Thoracic aorta (tissue), 2 donors: ENCODE measurements around the gene GOLGA5. TPM values are rescaled to one million over a fixed set of nuclear protein-coding genes. Genes with fewer than 3 reads are reported as not detected.

Experiments used
- ATAC-seq: fragments of 150-250 bp; one replicate; pipeline ENCODE4 v1.8.0; 2017; ENCODE audit warnings: low read depth; ENCODE audit not compliant: insufficient number of reproducible peaks, low FRiP score
- DNase-seq: peaks from one replicate; pipeline ENCODE4 v3.0.0-alpha.2; 2020; ENCODE audit warnings: low spot score
- H3K27ac ChIP-seq, 2 donors: fragments of 200-600 bp; sonication (generic); 1 replicate in 1 of 2; 2 replicates in 1 of 2; pipeline ENCODE4 v1.5.1; 2016; ENCODE audit warnings: mild to moderate bottlenecking in 2 of 2, moderate library complexity in 2 of 2
- H3K27me3 ChIP-seq: fragments of 200-600 bp; sonication (generic); replicated peaks from 2 replicates; pipeline ENCODE4 v1.6.0; 2016; ENCODE audit warnings: mild to moderate bottlenecking; ENCODE audit not compliant: insufficient read depth
- H3K36me3 ChIP-seq: fragments of 200-600 bp; sonication (generic); one replicate; pipeline ENCODE4 v1.5.1; 2016
- H3K4me1 ChIP-seq, 2 donors: fragments of 200-600 bp; sonication (generic); 1 replicate in 1 of 2; 2 replicates in 1 of 2; pipeline versions ENCODE4 v1.5.1 to v1.6.0; 2016; ENCODE audit warnings: low read depth in 2 of 2, mild to moderate bottlenecking in 1 of 2; ENCODE audit not compliant: control insufficient read depth in 1 of 2
- H3K4me3 ChIP-seq: fragments of 200-600 bp; sonication (generic); 2 replicates; pipeline ENCODE4 v1.5.1; 2016; ENCODE audit warnings: mild to moderate bottlenecking
- H3K9me3 ChIP-seq: fragments of 200-600 bp; sonication (generic); 2 replicates; pipeline ENCODE4 v1.5.1; 2016
- total RNA-seq, 2 donors: library from RNA; depleted of rRNA; stranded (reverse); fragments of >200 nt; gene quantifications; one replicate each; pipeline versions ENCODE4 v1.1.0 to v1.2.3, GENCODE V29; 2016
- TF ChIP-seq, protein P1 (sequence below): fragments of 200-600 bp; sonication (generic); IDR thresholded peaks from one replicate; pipeline ENCODE4 v1.5.1; 2019; ENCODE audit warnings: antibody characterized with exemption

The GOLGA5 gene
- total RNA-seq, 2 donors from 2014 or later = 29.5 to 41.9 TPM

DNA sequence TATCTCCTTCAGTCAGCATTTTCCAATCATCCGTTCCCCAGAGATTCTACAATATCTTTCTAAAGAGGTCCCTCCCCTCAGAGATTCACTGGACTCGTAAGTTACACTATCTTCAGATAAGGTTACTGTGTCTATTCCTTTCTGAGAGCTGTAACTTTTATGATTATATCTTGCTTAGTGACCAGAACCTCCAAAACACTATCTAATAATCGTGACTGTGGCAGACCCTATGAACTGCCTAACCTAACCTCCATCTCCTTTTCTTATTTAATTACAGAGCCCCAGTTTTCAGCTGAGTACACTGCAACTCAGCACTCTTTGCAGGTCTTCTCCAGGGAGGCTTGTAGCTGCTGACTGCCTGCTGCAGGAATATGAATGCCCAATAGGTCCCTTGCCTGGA lies 90.3 kb downstream of the GOLGA5 start:
- no peaks in the 10 kb centered on the region for H3K36me3 ChIP-seq
- TF ChIP-seq, protein P1, sequence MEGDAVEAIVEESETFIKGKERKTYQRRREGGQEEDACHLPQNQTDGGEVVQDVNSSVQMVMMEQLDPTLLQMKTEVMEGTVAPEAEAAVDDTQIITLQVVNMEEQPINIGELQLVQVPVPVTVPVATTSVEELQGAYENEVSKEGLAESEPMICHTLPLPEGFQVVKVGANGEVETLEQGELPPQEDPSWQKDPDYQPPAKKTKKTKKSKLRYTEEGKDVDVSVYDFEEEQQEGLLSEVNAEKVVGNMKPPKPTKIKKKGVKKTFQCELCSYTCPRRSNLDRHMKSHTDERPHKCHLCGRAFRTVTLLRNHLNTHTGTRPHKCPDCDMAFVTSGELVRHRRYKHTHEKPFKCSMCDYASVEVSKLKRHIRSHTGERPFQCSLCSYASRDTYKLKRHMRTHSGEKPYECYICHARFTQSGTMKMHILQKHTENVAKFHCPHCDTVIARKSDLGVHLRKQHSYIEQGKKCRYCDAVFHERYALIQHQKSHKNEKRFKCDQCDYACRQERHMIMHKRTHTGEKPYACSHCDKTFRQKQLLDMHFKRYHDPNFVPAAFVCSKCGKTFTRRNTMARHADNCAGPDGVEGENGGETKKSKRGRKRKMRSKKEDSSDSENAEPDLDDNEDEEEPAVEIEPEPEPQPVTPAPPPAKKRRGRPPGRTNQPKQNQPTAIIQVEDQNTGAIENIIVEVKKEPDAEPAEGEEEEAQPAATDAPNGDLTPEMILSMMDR = no peak
- H3K4me1 ChIP-seq = no peaks in the 10 kb centered on the region

DNA sequence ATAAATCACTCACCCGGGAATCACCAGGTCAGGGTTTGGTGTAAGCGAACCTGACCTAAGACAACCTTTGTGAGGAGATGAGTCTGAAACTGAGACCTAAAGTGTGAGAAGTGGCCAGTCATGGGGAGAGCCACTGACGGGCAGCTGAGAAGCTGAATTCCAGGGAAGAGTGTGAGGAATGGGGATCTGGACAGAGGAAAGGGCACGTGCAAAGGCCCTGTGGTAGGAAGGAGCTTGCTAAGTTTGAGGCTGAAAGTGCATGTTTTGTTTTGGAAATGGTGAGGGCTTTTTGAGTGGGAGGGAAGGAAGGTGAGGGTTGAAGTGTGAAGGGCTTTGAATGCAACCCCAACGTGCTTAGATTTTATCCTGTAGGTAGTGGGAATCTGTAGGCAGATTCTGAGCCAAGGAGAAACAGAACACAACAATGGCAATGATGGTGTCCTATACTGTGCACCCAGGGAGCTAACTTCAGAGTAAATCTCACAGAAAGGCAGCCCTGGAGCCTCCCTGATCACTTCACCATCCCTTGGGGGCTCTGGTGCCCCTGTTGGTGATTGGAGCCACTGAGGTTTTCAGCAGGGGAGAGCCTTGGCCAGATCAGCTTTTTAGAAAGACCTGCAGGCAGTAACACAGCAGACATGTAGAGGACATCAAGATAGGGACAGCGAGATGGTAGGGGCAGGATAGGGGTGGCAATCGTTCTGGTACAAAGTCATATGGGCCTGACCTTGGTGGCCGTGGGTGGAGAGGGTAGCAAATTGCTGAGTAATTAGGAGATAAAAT lies 91.4 kb downstream of the GOLGA5 start:
- no peak for DNase-seq
- H3K4me3 ChIP-seq = no peak overlapping the region
- no peaks in the 10 kb centered on the region for H3K4me1 ChIP-seq
- ATAC-seq = no peak
- no peak overlapping the region for H3K27ac ChIP-seq
- H3K9me3 ChIP-seq = no peaks in the 10 kb centered on the region
- TF ChIP-seq, protein P1 = no peak
- H3K36me3 ChIP-seq = no peaks in the 10 kb centered on the region
- H3K27me3 ChIP-seq = no peaks in the 10 kb centered on the region

More for the DNA sequence above, 90.3 kb downstream of the GOLGA5 start:
- ATAC-seq (no peak), DNase-seq (no peak)
- Histone ChIP-seq H3K4me3 (no peak overlapping the region), H3K27me3 (no peaks in the 10 kb centered on the region), H3K27ac (no peak overlapping the region), H3K9me3 (no peaks in the 10 kb centered on the region)

DNA sequence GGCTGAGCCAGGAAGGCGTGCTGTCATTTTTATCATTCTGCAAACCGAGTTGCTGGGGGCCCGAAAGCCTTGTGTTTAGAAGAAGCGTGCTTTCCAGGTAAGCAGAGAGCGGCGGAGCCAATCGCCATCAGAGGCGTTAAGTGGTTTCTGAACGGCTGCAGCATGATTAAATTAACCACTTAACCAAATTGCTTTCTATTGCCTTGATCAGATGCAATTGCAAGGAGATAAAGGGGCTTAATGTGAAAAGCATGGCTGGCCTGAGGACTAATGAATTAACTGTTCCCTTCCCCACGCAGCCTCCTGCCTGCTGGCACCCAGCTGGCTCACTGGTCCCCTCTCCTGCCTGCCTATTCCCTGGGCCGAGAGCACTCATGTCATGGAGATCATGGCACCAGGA lies 92.2 kb downstream of the GOLGA5 start:
- Histone ChIP-seq H3K36me3 (no peaks in the 10 kb centered on the region), H3K27me3 (no peaks in the 10 kb centered on the region), H3K9me3 (no peaks in the 10 kb centered on the region), H3K4me1 (no peaks in the 10 kb centered on the region), H3K27ac (no peak overlapping the region), H3K4me3 (no peak overlapping the region)
- DNase-seq (no peak), ATAC-seq (no peak)
- TF ChIP-seq, protein P1 = no peak

DNA sequence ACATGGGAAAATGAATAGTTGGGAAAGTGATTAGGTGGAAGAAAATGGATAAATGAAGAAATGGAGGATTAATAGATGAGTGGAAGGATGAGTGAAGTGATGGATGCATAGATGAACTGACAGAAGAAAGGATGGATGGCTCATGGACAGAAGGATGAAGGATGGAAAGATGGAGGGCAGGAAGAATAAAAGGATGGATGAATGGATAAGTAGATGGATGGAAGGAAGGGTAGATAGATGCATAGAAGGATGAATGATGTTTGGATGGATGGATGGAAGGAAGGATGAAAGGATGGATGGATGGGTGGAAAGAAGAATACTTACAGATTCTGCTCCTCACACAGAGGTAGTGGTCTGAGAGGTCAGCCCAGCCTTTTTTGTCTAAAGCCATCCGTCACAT lies 93.1 kb downstream of the GOLGA5 start:
- ATAC-seq = no peak
- TF ChIP-seq, protein P1 = no peak
- no peaks in the 10 kb centered on the region for H3K9me3 ChIP-seq
- no peak overlapping the region for H3K4me3 ChIP-seq
- H3K36me3 ChIP-seq = no peaks in the 10 kb centered on the region
- H3K27me3 ChIP-seq = no peaks in the 10 kb centered on the region
- H3K27ac ChIP-seq = no peak overlapping the region
- no peaks in the 10 kb centered on the region for H3K4me1 ChIP-seq
- DNase-seq = no peak

DNA sequence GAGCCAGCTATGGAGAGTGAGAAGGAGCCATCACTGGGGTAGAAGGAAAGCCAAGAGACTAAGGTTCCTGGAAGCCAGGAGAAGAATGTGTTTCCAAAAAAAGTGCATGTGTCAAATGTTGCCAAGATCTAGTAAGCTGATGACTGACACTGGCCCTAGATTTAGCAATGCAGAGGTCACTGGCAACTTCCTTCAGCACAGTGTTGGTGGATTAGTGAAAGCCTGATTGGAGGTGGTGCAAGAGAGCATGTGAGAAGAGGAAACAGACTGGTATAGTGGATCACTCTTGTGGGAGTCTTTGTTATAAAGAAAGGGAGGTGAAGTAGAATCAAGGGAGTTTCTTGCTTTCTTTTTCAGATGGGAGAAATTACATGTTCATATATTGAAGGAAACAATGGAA lies 94.8 kb downstream of the GOLGA5 start:
- Histone ChIP-seq H3K4me1 (no peaks in the 10 kb centered on the region), H3K4me3 (no peak overlapping the region), H3K36me3 (no peaks in the 10 kb centered on the region), H3K9me3 (peaks cover 7% of the 10 kb centered on the region), H3K27ac (no peak overlapping the region), H3K27me3 (no peaks in the 10 kb centered on the region)
- DNase-seq = no peak
- ATAC-seq = no peak
- TF ChIP-seq, protein P1 = no peak

Other genes starting within 250 kb of the GOLGA5 start
- gene LGMN, start 45.7 kb upstream of the GOLGA5 start, total RNA-seq = 100 to 1,000 TPM in 1 of 2 donors, 10 to 100 TPM in 1; 83.6 to 167 TPM
- not detected for gene CHGA, start 128.8 kb downstream of the GOLGA5 start, total RNA-seq